IPS-18c (cell line): ENCODE data around the gene IFT172.
A peak's percentile ranks its signal among the peaks of the same experiment; 100 is the strongest.

Experiments
- H3K4me3 ChIP-seq: 2 replicates; pipeline ENCODE4 v1.7.0; 2013; ENCODE audit warnings: low read depth, mild to moderate bottlenecking, low read length, moderate library complexity; ENCODE audit not compliant: insufficient read depth
- H3K9me3 ChIP-seq: one replicate; pipeline ENCODE4 v1.6.1; 2013; ENCODE audit warnings: mild to moderate bottlenecking, low read length, moderate library complexity; ENCODE audit not compliant: control insufficient read depth, insufficient read depth

IFT172 gene

DNA sequence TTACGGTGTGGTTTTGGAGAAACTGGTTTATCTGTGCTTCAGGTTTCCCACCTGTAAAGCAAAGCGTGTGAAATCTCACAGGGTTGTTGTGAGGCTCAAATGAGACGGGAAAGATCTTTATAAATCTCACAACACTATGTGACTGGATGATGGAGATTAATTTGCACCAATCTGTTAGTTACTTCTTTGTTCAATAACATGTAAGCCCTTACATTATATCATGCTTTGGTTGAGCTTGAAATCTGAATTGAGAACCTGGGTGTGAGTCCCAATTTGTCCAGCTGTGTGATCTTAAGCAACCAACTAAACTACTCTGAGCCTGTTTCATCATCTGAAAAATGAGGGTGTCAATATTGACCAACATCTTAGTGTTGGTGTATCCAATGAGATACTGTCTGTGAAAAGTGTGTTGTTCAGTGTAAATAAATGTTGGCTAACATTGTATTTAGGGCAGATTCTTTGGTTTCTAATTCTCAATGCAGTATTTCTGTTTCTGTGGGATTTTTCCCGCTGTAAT, 6.4 kb upstream of the IFT172 start:
- Histone ChIP-seq H3K9me3 (peaks cover 4% of the 10 kb centered on the region), H3K4me3 (no peak overlapping the region; the same call in 1 of the 2 replicates)

DNA sequence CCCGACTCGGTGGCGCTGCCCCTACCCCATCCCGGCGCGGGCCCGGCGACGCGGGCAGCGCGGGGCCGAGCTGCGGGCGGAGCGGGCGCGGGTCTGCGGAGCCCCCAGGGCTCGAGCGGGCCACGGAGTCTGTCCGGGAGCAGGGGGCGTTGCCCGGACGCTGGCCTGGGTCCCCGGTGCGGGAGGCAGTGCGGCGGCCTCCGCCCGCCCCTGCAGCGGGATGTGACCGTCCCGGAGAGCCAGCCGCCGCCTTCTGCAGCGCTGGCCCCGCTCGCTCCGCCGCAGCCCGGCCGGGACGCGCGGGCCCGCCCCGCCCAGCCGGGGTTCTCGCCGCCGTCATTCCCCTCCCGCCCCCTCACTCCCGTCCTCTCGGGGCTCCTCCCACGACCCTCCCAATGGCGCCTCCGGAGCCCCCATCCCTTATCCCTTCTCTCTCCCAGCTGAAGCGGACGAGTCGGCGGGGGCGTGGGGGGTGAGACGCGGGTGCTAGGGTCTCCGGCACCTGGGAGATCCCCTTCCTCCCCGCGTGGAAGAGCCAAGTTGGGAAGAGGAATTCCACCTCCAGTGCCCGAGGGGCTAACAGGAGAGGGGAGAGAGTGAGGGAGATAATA, 5.5 kb upstream of the IFT172 start, which contains the start of gene FNDC4:
Gene FNDC4, minus strand, starts transcription at position 257 of the 611 bp plus-strand sequence. CDS start 521 bp downstream, outside the sequence.
- Histone ChIP-seq H3K4me3 (peak within 1 kb of the TSS; percentile 82), H3K9me3 (peaks cover 4% of the 10 kb centered on the region)

- peaks cover 4% of the 10 kb centered on the region for H3K9me3 ChIP-seq
- H3K4me3 ChIP-seq, result peak overlapping the region; percentile 82
These were observed 4.9 kb upstream of the IFT172 start for GRCh38 chr2:27494284-27494943.

DNA sequence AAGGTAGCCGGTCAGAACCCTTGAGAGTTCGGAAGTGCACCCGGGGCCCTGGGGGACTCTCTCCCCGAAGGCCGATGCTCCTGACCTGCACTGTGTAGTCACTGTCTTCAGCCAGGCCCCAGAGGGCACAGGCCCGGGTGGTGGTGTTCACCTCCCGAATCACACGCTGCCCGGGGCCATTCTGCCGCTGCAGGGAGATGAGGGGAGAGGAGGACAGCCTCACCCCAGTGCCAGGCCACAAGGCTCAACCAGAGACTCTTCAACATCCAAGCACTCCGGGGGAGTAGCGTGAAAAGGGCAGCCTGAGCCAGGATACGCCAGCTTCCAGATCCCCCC, 4.4 kb upstream of the IFT172 start:
- peak overlapping the region; percentile 82; the same call in 1 of the 2 replicates for H3K4me3 ChIP-seq

DNA sequence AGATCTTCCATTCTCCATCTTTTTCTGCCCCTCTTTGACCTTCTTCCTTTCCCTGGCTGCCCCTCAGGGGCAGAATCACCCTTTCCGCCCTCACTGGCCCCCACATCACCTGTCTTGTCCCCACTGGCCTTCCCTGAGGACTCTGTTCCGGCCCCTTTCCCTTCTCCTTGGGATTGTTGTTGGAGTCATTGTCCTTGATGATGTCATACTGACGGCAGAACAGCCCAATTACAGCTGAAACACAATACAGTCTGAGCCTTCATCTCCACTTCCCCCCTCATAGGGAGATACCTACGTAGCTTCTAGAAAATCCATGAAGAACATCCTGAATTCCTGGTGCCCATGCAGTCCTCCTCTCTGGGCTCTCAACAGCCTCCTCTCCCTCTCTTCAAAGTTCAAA, 3.0 kb upstream of the IFT172 start:
- H3K9me3 ChIP-seq, result peaks cover 4% of the 10 kb centered on the region
- H3K4me3 ChIP-seq, result no peak overlapping the region

More for the DNA sequence above, 4.4 kb upstream of the IFT172 start:
- H3K9me3 ChIP-seq, result peaks cover 4% of the 10 kb centered on the region

DNA sequence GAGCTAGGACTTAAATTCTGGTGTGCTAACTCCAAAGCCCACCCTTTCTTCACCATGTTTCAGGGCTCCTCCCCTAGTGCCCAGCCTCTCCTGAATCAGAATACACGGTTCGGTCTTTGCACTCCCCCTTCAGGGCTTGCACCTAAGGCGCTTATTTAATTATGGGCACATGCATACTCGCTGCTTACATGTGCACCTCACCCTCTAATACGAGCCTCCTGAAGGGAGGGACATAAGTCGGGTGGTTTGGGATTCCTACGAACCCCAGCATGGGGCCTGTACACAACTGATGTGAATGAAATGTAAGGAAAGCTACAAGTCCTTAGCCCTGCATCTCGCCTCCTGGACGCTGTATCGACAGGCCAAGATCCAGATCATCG, 435 bp downstream of the IFT172 start:
- Histone ChIP-seq H3K9me3 (no peaks in the 10 kb centered on the region), H3K4me3 (peak overlapping the region; percentile 77)

GRCh38 chr2:27485496-27485895, 4.0 kb downstream of the IFT172 start:
- H3K9me3 ChIP-seq, result no peaks in the 10 kb centered on the region
- no peak overlapping the region for H3K4me3 ChIP-seq

- Histone ChIP-seq H3K9me3 (no peaks in the 10 kb centered on the region), H3K4me3 (no peak overlapping the region)
These were observed 17.6 kb downstream of the IFT172 start for GRCh38 chr2:27471961-27472360.

DNA sequence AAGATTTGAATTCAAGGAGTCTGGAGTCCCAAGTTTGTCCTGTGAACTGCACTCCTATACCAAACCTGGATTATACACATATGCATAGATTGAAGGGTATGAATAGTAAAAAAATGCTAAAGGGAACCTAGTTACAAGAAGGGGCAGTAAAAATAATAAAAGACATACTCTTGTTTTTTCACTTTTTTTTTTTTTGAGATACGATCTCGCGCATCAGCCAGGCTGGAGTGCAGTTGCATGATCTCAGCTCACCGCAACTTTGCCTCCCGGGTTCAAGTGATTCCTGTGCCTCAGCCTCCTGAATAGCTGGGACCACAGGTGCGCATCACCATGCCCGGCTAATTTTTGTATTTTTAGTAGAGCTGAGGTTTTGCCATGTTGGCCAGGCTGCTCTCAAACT, 25.1 kb downstream of the IFT172 start:
- Histone ChIP-seq H3K9me3 (no peaks in the 10 kb centered on the region), H3K4me3 (no peak overlapping the region)

DNA sequence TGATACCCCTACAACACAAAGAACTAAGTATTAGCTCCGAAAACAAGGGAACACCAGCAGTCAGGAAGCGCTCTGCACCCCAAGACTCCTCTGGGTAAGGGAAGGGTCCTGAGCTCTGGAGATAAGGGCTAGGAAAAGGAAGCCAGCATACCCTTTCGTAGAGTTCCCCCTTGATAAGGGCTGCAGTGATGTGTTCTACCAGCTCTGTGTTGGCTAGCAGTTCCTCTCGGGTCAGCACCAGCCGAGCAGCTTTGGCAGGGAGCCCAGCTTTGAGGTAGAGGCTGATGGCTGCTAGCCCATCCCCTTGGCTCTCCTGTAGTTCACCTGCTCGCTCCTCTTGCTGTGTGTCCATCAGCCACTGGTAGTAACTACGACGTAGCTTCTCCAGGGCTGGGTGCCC, 28.4 kb downstream of the IFT172 start:
- Histone ChIP-seq H3K9me3 (no peaks in the 10 kb centered on the region), H3K4me3 (no peak overlapping the region)

DNA sequence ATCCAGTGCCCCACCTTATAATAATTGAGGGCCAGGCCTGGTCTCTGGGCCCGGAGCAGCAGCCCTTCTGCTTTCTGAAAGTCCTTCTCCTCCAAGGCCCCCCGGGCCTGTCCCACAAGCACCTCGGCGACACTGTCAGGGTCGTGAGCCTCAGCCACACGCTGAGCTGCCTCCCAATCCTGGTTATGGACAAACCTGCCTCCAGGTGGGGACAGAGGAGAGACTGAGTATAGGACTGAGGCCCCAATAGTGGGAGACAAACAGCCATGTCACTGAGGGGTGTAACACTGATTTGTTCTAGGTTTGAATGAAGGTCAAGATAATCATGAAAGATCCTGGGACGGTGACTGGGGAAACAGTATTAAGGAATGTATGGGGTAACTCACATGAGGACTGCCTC, 35.6 kb downstream of the IFT172 start:
- H3K9me3 ChIP-seq, result no peaks in the 10 kb centered on the region
- no peak overlapping the region for H3K4me3 ChIP-seq

GRCh38 chr2:27451095-27451494, 38.4 kb downstream of the IFT172 start:
- peaks cover 2% of the 10 kb centered on the region for H3K9me3 ChIP-seq
- no peak overlapping the region for H3K4me3 ChIP-seq

GRCh38 chr2:27448381-27448780, 41.2 kb downstream of the IFT172 start:
- H3K9me3 ChIP-seq, result peaks cover 2% of the 10 kb centered on the region
- H3K4me3 ChIP-seq, result no peak overlapping the region

DNA sequence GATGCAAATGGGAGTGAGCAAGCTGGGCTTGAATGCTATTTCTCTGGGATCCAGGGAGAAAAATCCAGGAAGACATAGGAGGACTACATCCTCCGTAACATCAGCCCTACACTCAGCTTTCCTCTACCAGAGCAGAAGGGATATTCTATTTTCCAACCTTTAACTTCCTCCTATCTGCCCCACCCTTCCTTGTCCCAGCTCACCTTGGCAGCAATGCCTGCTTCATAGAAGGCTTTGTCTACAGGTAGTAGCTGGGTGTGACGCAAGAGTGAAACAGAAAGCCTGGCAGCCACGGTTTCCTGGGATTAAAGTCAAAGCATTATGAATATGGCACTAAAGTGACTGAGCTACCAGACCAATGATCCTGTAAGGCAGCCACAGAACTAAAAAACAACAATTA, 43.5 kb downstream of the IFT172 start:
- Histone ChIP-seq H3K4me3 (no peak overlapping the region), H3K9me3 (peaks cover 2% of the 10 kb centered on the region)

- peaks cover 2% of the 10 kb centered on the region for H3K9me3 ChIP-seq
- H3K4me3 ChIP-seq, result no peak overlapping the region
These were observed 43.9 kb downstream of the IFT172 start for GRCh38 chr2:27445615-27446014.

DNA sequence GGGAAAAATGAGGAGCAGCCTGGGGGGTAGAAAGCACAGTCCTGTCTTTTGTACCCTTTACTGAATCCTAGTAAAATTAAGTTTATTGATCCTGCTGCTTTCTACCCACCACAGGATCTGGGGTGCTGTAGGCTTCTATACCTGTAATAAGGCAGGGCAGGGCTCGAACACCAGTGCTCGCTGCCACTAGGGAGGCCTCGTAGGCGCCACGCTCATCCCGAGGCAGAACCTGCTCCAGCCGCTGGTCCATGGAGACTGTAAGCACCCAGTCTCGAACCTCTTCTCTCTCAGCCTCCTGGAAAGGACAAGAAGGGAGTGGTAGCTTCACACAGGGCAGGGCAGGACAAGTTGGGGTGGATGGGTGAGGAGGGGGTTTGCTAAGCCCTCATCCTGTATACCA, 44.4 kb downstream of the IFT172 start:
- Histone ChIP-seq H3K9me3 (peaks cover 2% of the 10 kb centered on the region), H3K4me3 (no peak overlapping the region)

DNA sequence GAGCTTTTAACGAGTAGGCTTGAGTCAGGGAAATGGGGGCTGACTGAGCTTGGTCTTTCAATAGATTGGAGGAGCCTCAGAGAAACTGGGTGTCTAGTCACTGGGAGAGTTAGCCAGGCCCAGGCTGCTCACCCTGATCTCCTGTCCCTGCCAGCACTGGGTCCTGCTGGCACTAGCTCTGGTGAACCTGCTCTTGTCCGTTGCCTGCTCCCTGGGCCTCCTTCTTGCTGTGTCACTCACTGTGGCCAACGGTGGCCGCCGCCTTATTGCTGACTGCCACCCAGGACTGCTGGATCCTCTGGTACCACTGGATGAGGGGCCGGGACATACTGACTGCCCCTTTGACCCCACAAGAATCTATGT, 46.6 kb downstream of the IFT172 start:
- H3K9me3 ChIP-seq, result no peaks in the 10 kb centered on the region
- peak overlapping the region; percentile 63 for H3K4me3 ChIP-seq

DNA sequence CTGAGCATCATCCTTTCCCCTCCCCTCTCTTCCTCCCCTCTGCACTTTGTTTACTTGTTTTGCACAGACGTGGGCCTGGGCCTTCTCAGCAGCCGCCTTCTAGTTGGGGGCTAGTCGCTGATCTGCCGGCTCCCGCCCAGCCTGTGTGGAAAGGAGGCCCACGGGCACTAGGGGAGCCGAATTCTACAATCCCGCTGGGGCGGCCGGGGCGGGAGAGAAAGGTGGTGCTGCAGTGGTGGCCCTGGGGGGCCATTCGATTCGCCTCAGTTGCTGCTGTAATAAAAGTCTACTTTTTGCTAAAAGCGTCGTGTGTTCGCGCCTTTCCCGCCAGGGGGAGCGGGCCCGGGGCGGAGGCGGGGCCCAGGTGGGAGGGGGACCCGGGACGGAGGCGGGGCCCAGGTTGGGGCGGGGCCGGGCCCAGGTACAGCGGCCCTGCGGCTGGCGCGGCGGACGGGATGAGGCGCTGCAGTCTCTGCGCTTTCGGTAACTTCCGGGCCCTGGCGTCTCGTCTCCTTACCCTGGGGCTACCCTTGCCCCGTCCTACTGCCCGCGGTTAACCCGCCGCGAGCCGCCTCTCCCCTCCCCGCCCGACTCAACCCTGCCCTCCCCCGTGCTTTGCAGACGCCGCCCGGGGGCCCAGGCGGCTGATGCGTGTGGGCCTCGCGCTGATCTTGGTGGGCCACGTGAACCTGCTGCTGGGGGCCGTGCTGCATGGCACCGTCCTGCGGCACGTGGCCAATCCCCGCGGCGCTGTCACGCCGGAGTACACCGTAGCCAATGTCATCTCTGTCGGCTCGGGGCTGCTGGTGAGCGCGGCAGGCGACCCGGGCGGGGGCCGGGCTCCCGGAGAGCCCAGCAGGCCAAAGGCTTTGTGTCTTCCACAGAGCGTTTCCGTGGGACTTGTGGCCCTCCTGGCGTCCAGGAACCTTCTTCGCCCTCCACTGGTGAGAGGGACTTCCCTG, 47.3 kb downstream of the IFT172 start, which contains the start of gene KRTCAP3:
Gene KRTCAP3, plus strand, starts transcription at position 424 of the 962 bp plus-strand sequence. Its CDS starts 32 bp downstream, at position 456.
- peak within 1 kb of the TSS; percentile 63 for H3K4me3 ChIP-seq
- H3K9me3 ChIP-seq, result no peaks in the 10 kb centered on the region
